PC-3 (cell line): ENCODE data around the gene ADRA2B.

Source experiments
- CTCF ChIP-seq: fragments of 300-600 bp; sonication (generic); conservative IDR thresholded peaks from 2 replicates; pipeline ENCODE4 v1.5.1; 2017; ENCODE audit warnings: antibody characterized with exemption, low read depth, mild to moderate bottlenecking, low read length
- EZH2phosphoT487 ChIP-seq: fragments of 300-600 bp; sonication (generic); IDR thresholded peaks from 2 replicates; pipeline ENCODE4 v1.6.1; 2018; ENCODE audit warnings: mild to moderate bottlenecking, antibody characterized with exemption, low read length, borderline replicate concordance

GRCh38 chr2:96135621-96136020, 19.2 kb upstream of the ADRA2B start:
- no peak for TF ChIP-seq CTCF
- no peak for TF ChIP-seq EZH2phosphoT487
